ENCODE data around the gene CCDC54. TPM values are rescaled to one million over a fixed set of nuclear protein-coding genes. Genes with fewer than 3 reads are reported as not detected.

CCDC54 gene
- total RNA-seq, 4 donors from 2014 or later: 0.40 TPM; not detected in 3

DNA sequence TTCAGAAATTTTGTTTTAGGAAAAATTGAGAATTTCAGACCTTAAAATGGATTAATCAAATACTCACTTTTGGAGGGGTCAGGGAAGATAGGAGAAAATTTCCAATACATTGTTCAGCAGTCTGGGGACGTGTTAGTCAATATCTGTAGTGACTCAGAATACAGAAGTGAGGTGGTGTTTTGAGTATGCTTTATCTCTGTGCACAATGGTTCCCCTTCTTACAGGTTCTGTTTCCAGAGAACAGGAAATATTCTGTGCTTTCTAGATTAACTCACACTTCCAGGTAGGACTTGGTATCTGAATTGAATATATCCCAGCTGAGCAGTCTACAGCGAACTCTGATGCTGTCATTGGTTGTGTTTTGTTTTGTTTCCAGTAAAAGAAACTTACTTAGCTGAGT is 30.7 kb upstream of the CCDC54 start:
- Histone ChIP-seq H3K36me3 (no peaks in the 10 kb centered on the region), H3K4me3 (replicated peaks in 1 of 3) (no peak overlapping the region), H3K9me3 (no peaks in the 10 kb centered on the region), H3K4me1 (no peaks in the 10 kb centered on the region), H3K27ac (no peak overlapping the region), H3K27me3 (no peaks in the 10 kb centered on the region)
- TF ChIP-seq POLR2A (IDR thresholded peaks at IDR 0.05): no peak
- intact Hi-C loops (cut with DNase I): no loop called here
- no peak for DNase-seq
- WGBS, 2 donors: 71 to 82% methylated on average over 2 of the region's 2 CpGs

DNA sequence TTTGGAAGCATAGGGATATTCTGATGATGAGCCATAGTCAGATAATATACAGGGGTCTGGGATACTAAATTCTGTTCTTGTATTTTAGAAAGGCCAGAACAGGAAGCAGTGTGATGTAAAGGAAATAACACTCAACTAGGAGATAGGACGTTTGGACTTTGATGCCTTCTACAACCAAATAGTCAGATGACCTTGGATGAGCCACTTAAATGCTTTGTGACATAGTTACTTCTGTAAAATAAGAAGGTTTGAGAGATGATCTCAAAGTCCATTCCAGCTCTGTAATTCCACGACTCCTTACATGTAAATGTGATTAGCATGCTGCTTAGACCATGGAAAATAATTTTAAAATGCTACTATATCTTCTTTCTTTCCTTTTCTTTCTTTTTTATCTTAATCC is 29.5 kb upstream of the CCDC54 start:
- no peak for TF ChIP-seq CTCF (IDR thresholded peaks at IDR 0.05)
- no peak for TF ChIP-seq POLR2A (IDR thresholded peaks at IDR 0.05)
- Histone ChIP-seq H3K36me3 (no peaks in the 10 kb centered on the region), H3K9me3 (no peaks in the 10 kb centered on the region), H3K4me1 (no peaks in the 10 kb centered on the region), H3K4me3 (replicated peaks in 1 of 3) (no peak overlapping the region), H3K27ac (no peak overlapping the region), H3K27me3 (no peaks in the 10 kb centered on the region)
- DNase-seq: no peak
- intact Hi-C loops (cut with DNase I): no loop called here
- 54 to 56% methylated on average over 2 of the region's 2 CpGs for WGBS, 2 donors

DNA sequence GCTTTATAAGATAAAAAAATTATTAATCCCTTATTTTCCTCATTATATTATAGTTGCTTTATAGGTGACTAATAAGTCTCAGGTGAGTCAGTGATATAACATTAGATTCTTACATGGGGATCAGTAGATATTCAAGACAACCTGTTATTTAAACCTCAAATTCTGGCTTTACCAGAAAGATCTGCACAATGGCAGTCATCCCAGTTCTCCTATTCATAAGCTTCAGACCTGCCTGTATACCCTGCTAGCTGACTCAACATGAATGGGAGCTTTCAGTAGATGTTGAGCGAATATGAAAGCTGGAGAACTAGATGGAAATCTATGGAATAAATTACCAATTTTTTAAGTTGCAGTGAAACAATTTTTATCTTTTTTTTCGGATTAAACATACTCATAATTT is 20.5 kb upstream of the CCDC54 start:
- Histone ChIP-seq H3K36me3 (no peaks in the 10 kb centered on the region), H3K9me3 (no peaks in the 10 kb centered on the region), H3K27ac (no peak overlapping the region), H3K27me3 (no peaks in the 10 kb centered on the region), H3K4me3 (replicated peaks in 1 of 3) (no peak overlapping the region), H3K4me1 (no peaks in the 10 kb centered on the region)
- DNase-seq: no peak
- WGBS, 2 donors: 89 to 96% methylated on average over 2 of the region's 2 CpGs
- TF ChIP-seq CTCF (IDR thresholded peaks at IDR 0.05): no peak
- no peak for TF ChIP-seq POLR2A (IDR thresholded peaks at IDR 0.05)
- intact Hi-C loops (cut with DNase I): no loop called here

DNA sequence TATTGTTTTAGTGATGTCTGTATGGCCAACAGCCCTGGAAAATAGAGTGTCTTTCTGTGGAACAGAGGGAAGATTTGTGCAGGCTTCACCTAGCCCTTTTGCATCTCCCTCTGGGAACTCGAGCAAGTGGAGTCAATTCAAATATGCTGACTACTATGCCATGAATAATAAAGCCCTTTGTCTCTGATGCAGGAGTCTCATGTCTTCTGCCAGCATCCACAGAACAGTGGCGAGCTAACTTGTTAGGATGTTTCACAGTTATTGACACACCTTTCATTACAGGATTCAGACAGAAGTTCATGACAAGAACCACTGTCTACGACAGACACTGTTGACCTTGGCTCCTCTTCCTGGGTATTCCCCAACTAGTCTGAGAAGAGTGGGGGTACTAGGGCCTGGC is 15.6 kb upstream of the CCDC54 start:
- intact Hi-C loops (cut with DNase I): no loop called here

DNA sequence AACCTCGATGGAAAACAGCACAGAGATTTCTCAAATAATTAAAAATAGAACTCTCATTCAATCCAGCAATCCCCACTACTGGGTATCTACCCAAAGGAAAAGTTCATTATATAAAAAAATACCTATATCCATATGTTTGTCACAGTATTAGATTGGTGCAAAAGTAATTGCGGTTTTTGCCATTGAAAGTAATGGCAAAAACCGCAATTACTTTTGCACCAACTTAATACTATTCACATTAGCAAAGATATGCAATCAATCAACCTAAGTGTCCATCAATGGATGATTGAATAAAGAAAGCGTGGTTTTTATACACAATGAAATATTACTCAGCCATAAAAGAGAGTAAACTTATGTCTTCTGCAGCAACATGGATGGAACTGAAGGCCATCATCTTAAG is 12.2 kb upstream of the CCDC54 start:
- Histone ChIP-seq H3K4me3 (replicated peaks in 1 of 3) (no peak overlapping the region), H3K27ac (no peak overlapping the region), H3K9me3 (no peaks in the 10 kb centered on the region), H3K27me3 (no peaks in the 10 kb centered on the region), H3K4me1 (no peaks in the 10 kb centered on the region), H3K36me3 (no peaks in the 10 kb centered on the region)
- intact Hi-C loops (cut with DNase I): no loop called here
- DNase-seq: no peak
- TF ChIP-seq CTCF (IDR thresholded peaks at IDR 0.05) (no peak), POLR2A (IDR thresholded peaks at IDR 0.05) (no peak)
- 87 to 90% methylated on average over 4 of the region's 4 CpGs for WGBS, 2 donors

More for the DNA sequence above, 15.6 kb upstream of the CCDC54 start:
- Histone ChIP-seq H3K27me3 (no peaks in the 10 kb centered on the region), H3K9me3 (no peaks in the 10 kb centered on the region), H3K36me3 (no peaks in the 10 kb centered on the region), H3K27ac (no peak overlapping the region), H3K4me1 (no peaks in the 10 kb centered on the region), H3K4me3 (replicated peaks in 1 of 3) (no peak overlapping the region)
- TF ChIP-seq POLR2A (IDR thresholded peaks at IDR 0.05) (no peak), CTCF (IDR thresholded peaks at IDR 0.05) (no peak)
- no peak for DNase-seq
- 85 to 96% methylated on average over 3 of the region's 3 CpGs for WGBS, 2 donors

GRCh38 chr3:107366766-107367165 is 10.5 kb upstream of the CCDC54 start:
- Histone ChIP-seq H3K36me3 (no peaks in the 10 kb centered on the region), H3K9me3 (no peaks in the 10 kb centered on the region), H3K27ac (no peak overlapping the region), H3K27me3 (no peaks in the 10 kb centered on the region), H3K4me3 (replicated peaks in 1 of 3) (no peak overlapping the region), H3K4me1 (no peaks in the 10 kb centered on the region)
- intact Hi-C loops (cut with DNase I): no loop called here
- TF ChIP-seq POLR2A (IDR thresholded peaks at IDR 0.05) (no peak), CTCF (IDR thresholded peaks at IDR 0.05) (no peak)
- WGBS, 2 donors: 87 to 92% methylated on average over 3 of the region's 3 CpGs
- no peak for DNase-seq
